GM21737 (cell line): ENCODE measurements around the gene GPR17.

ENCODE experiments used
- ATAC-seq: cut with Tn5 transposase; IDR thresholded peaks from one replicate; pipeline ENCODE4 v1.9.1; 2021; ENCODE audit warnings: mild to moderate bottlenecking, moderate library complexity; ENCODE audit not compliant: unreplicated experiment

GPR17 gene

DNA sequence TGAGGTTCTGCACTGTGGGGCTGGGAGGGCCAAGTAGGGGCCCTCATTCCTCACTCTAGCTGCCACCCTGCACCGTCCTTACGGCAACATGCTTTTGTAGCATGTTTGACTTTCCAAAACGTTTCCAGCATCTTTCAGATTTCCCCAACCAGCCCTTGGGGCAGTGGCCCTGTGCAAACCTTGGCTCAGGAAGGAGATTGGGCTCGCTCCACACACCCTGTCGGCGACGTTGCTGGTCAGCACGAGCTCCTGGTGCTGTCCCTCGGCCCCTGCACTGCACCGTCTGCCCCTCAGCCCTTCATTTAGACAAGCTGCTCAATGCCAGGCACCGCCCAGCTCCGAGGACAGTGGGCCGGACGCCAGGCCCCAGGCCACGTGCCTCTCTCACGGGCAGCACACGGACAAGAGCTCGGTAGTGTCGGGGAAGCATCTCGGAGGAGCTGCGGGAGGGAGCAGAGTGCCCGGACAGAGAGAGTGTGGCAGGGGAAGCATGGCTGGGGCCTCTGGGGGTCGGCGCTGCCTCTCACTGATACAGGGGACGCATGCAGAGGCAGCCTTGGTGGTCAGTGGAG lies 6.9 kb downstream of the GPR17 start:
- no peak for ATAC-seq

DNA sequence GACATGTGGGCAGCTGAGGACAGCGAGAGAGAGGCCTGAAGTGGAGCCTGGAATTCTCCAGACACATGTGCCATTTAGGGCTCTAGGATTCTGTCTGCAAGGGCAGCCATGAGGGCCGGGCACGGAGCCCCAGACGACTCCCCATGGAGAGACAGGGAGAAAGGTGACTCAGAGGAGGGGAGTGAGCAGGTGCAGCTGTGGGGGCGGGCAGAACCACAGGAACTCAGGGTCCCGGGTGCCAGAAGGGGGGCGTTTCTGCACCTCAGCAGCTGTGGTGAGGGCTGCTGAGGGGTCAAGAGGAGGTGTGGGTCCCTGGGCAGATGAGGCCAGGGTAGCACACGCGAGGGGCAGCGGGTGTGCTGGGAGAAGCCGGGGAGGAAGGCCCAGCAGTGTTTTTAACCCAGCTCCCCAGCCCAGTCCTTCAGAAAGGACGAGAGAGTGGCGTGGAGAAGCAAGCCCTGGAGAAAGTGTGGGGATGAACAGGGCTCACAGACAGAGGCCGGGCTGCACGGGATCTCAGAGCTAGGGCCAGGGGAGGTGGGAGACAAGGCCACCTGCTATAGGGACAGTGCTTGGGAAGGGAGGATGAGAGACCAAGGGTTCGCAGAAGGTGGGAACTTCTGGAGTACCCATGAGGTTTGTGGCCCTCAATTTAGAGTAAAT lies 7.6 kb downstream of the GPR17 start:
- ATAC-seq, result no peak

DNA sequence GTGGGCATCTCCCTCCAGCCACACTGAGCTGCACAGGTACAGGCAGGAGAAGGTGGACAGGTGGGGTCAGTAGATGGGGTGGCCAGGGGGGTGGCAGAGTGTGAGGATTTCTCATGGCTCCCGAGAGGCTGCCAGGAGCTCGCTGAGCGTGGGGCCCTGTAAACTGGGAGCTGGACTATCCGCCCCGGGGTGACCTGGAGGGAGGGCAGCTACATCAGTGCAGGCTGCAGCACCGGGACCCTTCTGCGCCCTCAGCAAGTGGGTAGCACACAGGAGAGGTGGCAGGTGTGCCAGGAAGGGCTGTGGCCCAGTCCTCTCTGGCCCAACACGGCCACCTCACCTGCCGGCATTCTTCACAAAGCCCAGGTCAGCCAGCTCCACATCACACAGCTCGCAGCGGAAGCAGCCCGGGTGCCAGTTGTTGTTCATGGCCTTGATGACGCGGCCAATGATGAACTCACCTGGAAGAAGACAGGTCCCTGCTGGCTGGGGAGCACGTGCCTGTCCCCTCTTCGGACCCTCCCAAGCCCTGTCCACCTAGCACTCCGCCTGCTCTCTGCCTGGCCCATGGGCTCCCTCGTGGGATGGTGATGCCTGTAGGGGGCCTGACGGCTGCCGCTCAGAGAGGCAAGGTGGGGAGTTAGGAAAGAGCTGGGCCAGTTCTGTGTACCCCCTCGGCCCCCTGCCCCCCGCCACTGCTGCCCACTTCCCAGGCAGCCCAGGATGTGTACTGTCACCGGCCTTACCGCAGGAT lies 8.3 kb downstream of the GPR17 start:
- ATAC-seq, result no peak

DNA sequence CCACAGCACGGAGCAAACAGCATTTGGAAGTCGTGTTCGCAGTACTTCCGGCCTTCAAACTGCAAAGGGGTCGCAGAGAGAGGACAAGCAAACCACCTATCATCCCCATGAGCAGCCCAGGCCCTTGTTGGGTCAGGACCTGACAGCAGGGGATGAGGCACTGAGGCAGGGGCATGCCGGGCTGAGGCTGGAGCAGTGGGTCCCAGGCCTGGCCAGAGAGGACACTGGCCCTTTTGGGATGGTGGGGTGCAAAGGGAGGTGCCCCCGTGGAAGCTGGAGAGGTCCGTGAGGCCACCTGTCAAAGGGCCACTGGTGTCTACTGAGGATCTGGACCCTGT lies 8.9 kb downstream of the GPR17 start:
- ATAC-seq, result no peak

DNA sequence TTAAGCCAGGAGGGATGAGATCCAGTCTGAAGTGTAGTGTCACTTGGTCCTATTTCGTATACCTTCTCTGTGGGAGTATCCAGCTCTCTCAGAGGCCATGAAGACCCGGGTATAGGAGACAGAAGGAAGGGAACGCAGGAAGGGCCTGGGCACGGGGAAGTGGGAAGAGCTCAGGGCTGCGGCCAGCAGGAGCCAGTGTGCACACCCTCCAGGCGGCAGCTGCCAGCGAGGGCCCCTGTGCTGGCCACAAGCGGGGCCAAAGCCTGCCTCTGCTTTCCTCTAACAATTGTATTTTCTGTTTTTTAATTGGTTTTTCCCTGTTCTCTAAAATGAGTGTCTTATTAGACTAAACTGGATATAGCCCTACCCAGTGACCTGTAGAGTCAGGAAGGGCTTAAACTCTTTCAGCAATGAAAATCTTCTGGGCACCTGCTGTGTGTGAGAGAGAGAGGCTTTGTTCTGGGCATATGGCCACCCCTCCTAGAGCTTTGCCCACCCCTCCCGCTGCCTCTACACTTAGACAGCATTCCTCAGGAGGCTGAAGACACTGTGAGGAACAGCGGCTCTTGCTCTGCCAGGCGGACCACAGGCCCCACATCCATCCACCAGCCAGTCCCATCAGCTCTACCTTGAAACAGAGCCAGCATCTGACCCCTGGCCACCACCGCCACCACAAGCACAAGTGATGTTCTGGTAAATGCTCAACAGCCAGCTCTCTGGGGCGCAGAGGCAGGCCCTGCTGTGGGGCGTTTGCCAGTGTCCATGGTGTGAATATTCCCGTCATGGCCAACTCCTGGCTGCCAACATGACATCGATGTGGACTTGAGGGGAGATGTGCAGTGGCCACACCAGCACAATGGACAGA lies 9.5 kb downstream of the GPR17 start:
- ATAC-seq, result no peak

DNA sequence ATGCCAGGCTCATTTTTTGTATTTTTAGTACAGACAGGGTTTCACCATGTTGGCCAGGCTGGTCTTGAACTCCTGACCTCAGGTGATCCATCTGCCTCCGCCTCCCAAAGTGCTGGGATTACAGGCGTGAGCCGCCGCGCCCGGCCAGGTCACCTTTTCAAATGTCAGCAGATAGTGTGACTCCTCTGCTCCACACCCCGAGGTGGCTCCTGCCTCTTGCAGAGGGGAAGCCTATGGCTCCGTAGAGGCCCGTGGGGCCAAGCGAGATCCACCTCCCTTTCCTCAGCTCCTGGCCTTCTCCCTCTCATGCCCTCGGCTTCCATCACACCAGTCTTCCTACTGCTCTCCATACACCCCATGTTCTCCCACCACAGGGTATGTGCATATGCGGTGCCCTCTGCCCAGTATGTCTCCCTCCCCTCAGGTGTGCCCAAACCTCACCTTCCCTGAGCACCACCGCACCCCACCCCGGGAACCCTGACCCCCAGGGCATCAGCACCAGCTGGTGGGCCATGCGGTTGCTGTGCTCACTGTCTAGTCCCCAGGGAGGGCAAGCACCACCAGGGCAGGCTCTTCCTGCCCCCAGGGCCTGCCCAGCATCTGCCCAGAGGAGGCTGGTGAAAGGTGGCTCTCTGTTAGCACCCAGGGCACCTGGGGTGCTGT lies 10.7 kb downstream of the GPR17 start:
- ATAC-seq, result no peak

DNA sequence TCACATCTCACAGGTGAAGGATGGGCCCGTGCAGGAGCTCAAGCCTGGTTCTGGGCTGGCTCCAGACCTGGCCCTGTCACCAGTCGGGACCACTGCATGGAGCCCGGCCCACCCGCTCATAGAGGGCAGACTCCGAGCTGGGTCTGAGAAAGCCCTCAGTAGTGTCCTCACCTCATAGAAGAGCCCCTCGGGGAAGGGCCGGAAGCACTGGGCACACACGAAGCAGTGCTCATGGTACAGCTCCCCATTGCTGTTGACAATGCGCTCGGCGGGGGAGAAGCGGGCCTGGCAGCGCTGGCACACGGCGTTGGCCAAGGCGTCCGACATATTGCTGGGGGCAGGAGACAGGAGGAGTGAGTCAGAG lies 11.3 kb downstream of the GPR17 start:
- ATAC-seq, result no peak

DNA sequence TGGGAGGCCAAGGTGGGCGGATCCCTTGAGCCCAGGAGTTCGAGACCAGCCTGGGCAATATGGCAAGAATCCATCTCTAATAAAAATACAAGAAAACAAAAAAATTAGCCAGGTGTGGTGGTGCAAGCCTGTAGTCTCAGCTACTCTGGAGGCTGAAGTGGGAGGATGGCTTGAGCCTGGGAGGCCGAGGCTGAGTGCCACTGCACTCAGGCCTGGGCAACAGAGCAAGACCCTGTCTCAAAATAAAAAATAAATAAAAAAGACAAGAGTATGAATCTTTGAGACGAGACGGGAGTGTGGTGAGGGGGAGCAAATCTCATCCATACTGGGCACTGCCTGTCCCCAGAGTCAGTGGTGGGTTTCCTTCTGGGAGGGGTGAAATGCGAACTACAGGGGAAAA lies 12.2 kb downstream of the GPR17 start:
- ATAC-seq, result no peak

DNA sequence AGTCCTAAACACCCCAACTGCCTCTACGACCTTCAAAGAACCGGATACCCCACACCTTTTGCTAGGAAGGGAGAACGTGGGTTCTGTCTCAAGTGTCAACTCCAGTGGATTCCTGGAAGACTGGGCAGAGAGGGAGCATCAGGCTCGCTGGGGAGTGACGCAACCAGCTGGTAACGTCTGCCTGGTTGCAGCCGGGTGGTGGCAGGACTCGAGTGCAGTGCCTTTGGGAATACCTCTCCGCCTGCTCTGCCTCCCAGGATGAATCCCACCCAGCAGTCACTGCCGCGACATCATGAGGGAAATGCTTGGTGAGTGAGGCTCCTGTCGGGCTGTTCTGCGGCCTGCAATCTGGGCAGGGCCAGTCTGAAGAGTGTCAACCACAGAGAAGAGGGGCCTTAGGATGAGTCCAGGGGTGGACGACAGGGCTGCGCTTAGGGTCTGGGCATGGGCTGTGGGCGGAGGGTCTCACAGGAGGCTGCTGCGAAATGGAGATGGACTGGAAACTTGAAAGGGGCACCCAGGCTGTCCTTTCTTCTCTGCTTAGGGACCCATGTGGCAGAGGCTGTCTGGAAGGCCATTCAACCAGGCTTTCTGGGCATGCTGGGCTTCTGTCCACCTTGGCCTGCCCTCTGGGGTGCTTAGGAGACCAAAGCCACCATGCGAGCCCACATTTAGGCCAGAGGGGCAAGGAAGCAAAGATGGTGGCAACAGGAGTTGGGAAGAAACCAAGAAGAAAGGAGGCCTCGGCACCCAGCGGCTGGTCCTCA lies 12.9 kb downstream of the GPR17 start:
- no peak for ATAC-seq

DNA sequence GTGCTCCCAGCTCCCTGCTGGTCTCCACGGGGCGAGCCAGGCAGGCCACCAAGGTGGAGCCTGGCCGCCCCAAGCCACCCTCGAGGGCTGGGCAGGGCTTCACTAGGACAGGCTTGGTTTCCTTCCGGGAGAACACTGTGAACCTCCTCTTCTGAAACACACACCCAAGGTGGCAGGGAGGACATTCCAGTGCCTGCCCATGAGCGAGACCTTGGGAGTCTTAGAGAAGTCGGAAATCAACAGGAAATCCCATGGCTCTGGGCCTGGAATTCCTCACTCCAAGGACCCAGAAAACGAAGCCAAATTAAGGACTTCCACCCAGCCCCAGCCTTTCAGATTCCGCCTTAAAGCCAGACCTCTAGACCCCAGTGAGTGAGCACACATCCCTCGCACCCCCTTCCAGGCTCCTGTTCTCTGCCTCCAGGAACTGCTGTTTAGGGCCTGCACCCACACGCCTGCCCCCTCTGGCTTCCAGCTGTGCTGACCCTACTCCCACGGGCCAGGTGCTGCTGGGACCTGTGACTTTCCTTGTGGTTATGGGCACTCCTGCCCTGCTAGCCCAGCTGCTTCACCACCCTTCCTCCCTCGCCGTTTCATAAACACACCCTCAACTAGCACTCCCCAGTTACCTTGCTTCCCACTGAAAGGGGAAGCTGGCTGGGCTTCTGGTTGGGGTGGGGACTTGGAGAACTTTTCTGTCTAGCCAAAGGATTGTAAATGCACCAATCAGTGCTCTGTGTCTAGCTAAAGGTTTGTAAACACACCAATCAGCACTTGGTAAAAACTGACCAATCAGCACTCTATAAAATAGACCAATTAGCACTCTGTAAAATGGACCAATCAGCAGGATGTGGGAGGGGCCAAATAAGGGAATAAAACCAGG lies 13.7 kb downstream of the GPR17 start:
- ATAC-seq, result no peak

DNA sequence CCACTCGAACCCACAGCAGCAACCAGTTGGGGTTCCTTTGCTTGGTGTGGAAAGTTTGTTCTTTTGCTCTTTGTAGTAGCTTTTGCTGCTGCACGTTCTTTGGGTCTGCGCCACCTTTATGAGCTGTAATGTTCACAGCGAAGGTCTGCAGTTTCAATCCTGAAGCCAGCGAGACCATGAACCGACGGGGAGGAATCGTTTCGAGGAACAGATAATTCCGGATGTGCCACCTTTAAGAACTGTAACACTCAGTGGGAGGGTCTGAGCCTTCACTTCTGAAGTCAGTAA lies 14.3 kb downstream of the GPR17 start:
- ATAC-seq, result no peak

DNA sequence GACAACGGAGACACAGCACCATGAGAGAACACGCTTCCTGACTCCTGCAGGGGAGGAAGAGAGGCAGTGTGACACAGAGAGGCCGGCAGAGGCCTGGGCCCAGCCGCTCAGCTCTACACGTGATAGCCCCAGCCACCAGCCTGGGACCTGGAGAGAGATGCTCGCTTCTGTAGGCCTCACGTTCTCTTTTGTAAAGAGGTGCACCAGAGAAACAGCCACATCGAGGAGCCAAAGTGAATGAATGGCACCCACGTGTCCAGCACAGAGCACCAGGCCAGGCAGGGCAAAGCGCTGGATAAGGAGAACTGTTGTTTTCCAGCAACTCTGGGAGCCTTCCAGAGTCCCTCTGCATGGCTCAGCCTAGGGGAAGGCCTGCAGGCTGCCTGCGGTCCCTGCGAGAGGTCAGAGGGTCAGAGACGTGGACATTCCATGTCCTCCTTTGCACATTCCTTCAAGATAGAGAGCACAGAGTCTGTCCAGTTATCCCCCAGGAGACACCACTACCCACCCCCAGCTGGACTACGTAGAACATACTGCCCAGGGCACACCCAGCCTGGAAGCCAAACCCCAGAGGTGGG lies 15.2 kb downstream of the GPR17 start:
- no peak for ATAC-seq

DNA sequence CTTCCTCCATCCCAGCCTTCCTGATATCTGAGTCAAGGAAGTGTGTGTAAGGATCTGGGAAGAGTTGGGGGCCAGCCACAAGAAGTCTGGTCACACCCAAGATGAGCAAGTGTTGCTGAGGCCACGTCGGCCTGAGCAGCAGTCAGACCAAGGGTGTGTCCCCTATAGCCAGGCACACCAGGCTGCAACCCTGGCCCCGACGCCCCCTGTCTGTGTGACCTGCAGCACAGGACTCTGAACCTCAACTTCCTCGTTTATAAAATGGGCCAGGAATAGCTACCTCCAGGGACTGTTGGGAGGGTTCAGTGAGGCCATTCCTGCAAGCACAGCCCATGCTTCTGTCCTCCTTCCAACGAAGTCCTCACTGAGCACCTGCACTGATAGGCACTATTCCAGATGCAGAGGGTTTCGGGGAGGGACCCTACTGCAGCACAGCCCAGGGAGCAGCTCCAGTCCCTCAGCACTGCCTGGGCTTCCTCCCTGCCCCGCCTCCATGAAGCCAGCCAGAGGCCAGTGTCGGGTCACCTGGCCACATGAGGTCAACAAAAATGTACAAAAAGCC lies 16.1 kb downstream of the GPR17 start:
- no peak for ATAC-seq

DNA sequence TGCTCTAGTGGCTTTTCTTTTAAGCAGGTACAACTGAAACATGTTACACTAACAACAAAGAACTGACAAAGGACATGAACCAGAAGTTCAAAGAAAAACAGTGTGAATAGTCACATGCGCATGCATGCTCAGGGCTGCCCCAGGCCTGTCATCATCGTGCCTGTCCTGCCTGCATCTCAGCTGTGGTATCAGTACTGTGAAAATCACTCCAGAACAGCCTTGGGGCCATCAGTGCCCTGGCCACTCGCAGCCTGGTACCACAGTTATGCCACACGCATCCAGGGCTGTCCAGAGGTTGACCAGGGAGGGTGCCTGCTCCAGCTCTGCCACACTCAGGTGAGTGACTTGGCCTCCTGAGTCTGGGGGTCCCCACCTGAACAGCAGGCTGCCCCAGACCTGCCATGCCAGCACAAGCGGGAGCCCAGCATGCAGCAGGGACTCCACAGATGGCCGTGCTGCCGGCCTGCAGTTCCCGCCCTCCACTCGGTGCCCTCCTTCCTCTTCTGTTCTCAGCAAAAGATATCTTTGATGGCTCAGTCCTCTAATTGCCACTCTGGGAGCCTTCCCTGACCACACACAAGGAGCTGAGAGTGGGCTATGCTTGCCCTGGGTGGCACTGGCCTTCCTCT lies 17.1 kb downstream of the GPR17 start:
- no peak for ATAC-seq

DNA sequence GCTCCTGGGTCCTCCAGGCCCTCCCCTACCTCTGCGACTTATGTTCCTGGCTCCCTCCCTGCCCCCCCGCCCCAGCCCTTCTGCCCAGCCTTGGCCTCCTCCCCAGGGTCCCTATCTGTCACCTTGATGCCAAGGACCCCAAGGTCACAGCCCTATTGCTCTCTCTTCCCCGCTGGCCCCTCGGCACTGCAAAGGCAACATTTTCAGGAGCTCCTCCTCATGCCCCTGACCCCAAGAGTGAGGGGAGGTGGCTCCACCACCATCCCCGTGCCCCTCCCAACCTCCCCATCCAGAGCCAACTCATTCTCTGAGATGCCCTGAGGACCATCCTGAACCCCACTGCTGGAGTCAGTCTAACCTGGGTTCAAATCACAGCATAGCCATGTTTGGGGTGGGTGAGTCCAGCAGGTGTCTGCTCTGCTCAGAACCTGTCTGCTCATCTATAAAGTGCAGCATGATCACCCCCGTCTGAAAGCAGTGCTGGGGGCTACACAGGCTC lies 17.7 kb downstream of the GPR17 start:
- ATAC-seq, result no peak

DNA sequence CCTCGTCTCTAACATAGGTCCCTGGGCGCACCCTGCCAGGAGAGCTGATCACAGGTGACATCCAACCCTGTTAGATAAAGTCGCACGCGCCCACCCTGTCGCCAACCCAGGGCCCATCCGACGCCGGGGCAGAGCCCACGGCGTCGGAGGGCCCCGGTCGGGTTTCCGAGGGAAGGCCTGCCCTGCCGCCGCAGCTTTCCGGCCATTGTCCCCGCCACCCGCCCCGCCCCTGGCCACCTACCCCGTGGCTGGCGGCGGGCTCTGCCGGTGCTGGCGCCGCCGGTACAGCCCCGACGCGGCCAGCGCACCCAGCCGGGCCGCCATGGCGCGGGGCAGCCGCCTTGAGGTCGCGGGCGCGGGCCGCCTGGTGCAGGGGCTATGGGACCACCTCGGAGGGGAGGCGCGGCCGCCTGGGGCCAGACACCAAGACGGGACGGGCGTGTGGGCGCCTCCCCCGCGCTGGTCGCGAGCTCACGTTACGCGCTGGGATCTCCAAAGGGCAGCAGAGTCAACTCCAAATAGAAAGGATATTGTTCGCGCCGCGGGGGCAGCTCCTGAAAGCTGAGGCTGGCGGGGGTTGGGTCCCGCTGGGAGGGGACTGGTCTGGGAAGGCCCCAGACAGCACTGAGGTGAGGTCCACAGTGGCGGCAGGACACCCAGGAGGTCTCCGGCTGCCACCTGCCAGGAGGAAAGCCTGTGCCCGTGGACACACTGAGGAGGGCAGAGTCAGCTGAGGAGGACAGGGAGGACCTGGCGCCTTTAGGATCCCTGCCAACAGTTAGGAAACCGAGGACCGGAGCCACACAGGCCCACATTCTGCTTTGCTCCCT lies 18.3 kb downstream of the GPR17 start:
- no peak for ATAC-seq

DNA sequence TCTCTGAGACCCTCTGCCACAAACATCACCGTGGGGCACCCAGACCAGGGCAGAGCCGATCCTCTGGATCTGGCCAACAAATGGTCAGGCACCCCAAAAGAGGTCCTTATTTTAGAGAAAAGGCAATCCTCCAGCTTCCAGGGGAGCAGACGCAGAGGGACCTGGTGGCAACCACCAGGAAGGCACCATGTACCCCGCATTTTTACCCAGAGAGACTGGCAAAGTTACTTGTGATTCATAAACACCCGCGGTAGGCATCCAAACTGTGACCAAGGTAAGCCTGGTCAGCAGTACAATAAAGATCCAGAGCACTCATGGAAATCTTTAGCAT lies 18.9 kb downstream of the GPR17 start:
- ATAC-seq, result no peak
